HG03565 (cell line): ENCODE measurements around the gene RIN1.

ENCODE experiments used
- ATAC-seq: cut with Tn5 transposase; IDR thresholded peaks from one replicate; pipeline ENCODE4 v1.9.1; 2021; ENCODE audit warnings: mild to moderate bottlenecking, moderate library complexity; ENCODE audit not compliant: unreplicated experiment

Gene RIN1

GRCh38 chr11:66337103-66337899, 1.1 kb upstream of the RIN1 start:
- no peak for ATAC-seq

GRCh38 chr11:66335531-66336233, 552 bp downstream of the RIN1 start:
- ATAC-seq = no peak

- ATAC-seq = no peak
Observed at GRCh38 chr11:66334605-66335442, 1.4 kb downstream of the RIN1 start.

GRCh38 chr11:66333896-66334604, 2.2 kb downstream of the RIN1 start:
- ATAC-seq = no peak

- ATAC-seq = no peak
Observed at GRCh38 chr11:66333220-66333877, 2.9 kb downstream of the RIN1 start.

GRCh38 chr11:66332371-66333219, 3.6 kb downstream of the RIN1 start:
- ATAC-seq = no peak

GRCh38 chr11:66331542-66332370, 4.5 kb downstream of the RIN1 start:
- ATAC-seq = no peak

- ATAC-seq = no peak
Observed at GRCh38 chr11:66330931-66331330, 5.3 kb downstream of the RIN1 start.

- ATAC-seq = no peak
Observed at GRCh38 chr11:66329165-66329673, 7.0 kb downstream of the RIN1 start.

- peak; percentile 59 for ATAC-seq
Observed at GRCh38 chr11:66328302-66329144, 7.7 kb downstream of the RIN1 start.

- no peak for ATAC-seq
Observed at GRCh38 chr11:66328031-66328301, 8.3 kb downstream of the RIN1 start.

GRCh38 chr11:66327171-66328030, 8.8 kb downstream of the RIN1 start:
- no peak for ATAC-seq

GRCh38 chr11:66326261-66327111, 9.7 kb downstream of the RIN1 start:
- ATAC-seq = no peak

- ATAC-seq = no peak
Observed at GRCh38 chr11:66325263-66325671, 11.0 kb downstream of the RIN1 start.

GRCh38 chr11:66324664-66325063, 11.6 kb downstream of the RIN1 start:
- no peak for ATAC-seq

- ATAC-seq = no peak
Observed at GRCh38 chr11:66323684-66324083, 12.6 kb downstream of the RIN1 start.
